HG03103 (cell line): ENCODE measurements around the gene BCAS3.
"Not testable (repeated sequence)": the region's sequence is repeated elsewhere in the genome, so short reads cannot be mapped to it uniquely, and the experiment has no call there.

Experiments used
- ATAC-seq: cut with Tn5 transposase; IDR thresholded peaks from one replicate; pipeline ENCODE4 v1.9.1; 2021; ENCODE audit warnings: low read depth; ENCODE audit not compliant: unreplicated experiment

BCAS3 gene

DNA sequence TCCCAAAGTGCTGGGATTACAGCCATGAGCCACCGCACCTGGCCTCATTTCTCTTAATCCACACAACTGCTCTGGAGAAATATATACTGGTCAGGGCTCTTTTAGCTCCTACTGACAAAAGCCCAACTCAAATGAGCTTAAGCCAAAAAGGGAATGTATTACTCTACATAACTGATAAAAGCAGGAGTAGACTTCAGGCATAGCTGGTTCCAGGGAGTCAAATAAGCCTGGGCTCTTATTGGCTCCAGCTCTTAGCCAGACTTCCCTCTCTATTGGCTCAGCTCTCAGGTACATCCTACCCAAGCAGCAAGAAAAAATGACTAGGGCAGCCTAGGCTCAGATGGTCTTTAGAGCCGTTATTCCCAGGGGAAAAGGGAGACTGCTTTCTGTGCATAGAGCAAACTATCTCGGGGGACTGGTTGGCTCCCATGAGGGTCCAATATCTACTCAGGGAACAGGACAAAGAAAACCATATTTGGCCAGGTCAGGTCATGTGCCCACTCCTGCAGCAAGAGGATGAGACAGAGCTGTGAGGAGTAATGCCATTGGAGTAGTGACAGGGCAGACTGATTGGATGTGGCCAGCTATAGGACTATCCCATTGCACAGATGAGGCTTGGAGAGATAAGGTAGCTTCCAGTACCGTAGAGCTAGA, 743.2 kb downstream of the BCAS3 start:
- no peak for ATAC-seq

DNA sequence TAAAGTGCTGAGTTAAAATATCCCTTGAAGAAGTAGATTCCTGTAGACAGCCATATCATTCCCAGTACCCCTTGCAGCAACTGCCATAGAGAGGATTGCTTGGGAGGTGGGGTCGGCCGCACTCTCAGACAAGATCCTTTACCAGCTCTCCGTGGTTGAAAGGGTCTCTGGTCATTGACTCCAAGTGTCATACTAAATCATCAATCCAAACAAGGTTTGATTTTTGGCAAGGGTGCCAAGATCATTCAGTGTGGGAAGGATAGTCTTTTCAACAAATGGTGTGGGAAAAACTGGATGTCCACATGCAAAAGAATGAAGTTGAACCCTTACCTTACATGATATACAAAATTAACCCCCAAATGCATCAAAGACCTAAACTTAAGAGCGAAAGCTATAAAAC, 743.8 kb downstream of the BCAS3 start:
- no peak for ATAC-seq

DNA sequence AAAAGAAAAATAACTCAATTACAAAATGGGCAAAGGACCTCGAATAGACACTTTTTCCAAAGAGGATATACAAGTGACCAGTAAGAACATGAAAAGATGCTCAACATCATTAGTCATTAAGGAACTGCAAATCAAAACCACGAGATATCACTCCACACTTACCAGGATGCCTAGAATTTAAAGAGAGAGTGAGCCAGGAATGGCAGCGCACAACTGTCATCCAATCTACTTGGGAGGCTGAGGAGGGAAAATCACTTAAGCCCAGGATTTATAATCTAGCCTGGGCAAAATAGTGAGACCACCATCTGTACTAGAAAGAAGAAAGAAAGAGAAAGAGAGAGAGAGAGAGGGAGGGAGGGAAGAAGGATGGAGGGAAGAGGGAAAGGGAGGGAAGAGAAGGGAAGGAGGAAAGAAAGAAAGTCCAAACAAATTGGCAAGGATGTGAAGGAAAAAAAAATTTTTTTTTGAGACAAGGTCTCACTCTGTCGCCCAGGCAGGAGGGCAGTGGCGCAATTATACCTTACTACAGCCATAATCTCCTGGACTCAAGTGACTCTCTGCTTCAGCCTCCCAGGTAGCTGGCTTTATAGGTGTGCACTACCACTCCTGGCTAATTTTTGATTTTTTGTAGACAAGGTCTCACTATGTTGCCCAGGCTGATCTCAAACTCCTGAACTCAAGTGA, 744.6 kb downstream of the BCAS3 start:
- ATAC-seq, result no peak

DNA sequence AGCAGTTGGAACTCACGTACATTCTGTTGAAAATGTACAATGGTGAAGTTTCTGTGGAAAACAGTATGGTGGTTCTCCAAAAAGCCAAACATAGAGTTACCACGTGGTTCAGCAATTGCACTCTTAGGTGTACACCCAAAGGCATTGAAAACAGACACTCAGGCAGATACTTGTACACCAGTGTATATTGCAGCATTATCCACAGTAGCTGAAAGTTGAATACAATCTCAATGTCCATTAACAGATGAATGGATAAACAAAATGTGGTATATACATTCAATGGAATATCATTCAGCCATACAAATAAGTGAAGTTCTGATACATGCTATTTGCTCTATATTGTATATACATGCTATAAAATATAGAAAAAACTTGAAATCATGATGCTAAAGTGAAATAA, 745.2 kb downstream of the BCAS3 start:
- ATAC-seq, result no peak

DNA sequence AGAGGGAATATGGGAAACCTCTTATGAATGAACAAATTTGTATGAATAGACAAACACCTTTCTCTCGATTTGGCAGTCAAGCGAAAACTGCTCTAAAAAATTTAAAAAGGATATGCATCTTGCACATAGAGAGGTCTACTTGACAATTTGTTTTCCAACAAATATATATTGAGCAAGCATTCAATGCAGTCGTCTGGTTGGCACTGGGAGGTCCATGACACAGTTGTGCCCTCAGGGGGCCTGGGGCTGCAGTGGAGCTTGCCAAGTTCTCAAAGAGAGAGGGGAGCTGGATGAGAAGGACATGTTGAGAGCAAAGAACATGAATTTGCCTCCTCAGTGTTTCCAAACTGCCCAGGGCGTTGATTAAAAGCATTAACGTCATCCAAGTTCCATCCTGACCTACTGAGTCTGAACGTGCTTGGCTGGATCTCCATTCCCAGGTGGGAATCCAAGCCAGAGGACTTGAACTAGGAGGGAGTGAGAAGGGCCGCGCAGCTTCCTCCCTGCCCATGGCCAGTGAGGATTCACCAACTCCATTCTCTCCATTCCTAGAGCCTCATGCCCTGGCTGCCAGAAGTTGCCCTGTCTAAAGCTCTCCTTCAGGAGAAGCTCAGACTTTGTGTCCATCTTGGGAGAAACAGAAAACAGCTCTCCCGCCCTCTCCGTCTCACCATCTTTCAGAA, 746.5 kb downstream of the BCAS3 start:
- ATAC-seq, result no peak

DNA sequence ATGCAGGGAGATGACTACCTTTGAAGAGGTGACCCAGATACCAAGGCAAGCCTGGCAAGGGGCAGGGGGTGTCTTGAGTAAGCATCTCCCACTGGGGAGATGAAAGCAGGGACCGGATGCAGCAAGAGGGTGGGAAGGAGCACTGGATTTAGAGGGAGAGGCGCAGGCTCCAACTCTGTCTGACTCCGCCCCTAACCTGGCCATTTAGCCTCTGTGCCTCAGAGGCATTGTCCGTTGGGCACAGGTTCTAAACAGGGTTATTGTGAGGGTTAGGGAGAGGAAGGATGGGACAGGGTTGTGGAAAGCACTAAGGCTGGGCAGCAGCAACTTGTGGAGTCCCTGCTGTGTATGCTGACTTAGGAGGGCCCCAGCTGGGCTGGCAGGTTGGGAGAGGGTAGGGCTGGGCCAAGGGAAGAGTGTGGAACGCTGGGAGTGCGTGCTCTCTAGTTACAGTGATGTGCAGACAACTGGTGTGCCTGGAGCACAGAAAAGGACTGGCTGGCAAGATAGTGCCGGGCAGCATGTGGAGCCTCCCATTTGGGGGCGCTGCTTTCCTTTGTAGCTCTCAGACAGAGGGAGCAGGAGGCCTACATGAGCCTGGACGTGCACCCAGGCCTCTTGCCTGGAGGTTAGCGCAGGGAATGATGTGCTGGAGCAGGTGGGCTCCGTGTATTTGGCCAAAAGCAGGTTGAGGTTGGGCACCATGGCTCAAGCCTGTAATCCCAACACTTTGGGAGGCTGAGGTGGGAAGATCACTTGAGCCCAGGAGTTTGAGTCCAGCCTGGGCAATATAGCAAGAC, 748.2 kb downstream of the BCAS3 start:
- no peak for ATAC-seq

DNA sequence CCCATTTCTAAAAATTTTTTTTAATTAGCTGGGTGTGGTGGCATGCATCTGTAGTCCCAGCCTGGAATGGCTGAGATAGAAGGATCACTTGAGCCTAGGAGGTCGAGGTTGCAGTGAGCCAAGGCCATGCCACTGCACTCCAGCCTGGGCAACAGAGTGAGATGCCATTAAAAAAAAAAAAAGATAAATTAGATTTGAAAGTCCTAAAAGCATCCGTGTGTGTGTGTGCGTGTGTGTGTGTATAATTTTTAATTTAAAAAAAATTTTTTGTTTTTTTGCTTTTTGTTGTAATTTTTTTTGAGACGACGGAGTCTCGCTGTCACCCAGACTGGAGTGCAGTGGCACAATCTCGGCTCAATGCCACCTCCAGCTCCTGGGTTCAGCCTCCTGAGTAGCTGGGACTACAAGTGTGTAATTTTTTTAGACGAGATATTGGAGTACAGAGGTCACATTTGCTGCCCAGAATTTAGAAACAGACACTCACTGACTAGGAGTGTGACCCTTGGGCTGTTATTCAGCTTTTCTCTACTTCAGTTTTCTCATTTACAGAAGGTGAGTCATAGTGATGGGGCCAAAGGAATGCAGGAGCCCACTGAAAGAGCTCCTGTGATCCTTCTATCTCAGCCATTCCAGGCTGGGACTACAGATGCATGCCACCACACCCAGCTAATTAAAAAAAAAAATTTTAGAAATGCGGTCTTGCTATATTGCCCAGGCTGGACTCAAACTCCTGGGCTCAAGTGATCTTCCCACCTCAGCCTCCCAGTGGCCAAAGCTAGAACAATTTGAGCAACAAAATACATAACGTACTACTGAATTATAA, 749.0 kb downstream of the BCAS3 start:
- no peak for ATAC-seq

DNA sequence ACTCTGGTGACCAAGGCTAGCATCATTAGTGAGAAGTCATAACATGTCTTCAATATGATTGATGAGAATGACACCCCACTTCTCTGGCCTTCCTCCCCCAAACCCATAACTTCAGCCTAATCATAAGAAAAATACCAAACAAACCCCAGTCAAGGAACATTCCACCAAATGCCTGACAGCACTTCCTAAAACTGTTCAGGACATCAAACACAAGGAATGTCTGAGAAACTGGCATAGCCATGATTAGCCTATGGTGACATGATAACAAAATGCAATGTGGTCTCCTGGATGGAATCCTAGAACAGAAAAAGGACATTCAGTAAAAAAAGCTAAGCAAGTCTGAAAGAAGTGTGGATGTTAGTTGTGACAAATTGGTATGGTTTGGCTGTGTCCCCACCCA, 749.9 kb downstream of the BCAS3 start:
- ATAC-seq, result no peak

DNA sequence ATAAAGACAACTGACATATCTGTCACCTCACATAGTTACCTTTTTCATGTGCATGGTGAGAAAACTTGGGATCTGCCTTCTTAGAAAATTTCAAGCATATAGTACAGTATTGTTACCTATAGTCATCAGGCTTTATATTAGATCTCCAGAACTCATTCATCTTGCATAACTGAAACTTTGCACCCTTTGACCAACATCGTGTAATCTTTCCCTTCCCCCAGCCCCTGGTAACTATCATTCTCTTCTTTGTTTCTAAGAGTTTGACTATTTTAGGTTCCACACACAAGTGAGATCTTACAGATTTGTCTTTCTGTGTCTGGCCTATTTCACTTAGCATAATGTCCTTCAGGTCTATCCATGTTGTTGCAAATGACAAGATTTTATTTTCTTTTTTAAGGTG, 751.6 kb downstream of the BCAS3 start:
- no peak for ATAC-seq

DNA sequence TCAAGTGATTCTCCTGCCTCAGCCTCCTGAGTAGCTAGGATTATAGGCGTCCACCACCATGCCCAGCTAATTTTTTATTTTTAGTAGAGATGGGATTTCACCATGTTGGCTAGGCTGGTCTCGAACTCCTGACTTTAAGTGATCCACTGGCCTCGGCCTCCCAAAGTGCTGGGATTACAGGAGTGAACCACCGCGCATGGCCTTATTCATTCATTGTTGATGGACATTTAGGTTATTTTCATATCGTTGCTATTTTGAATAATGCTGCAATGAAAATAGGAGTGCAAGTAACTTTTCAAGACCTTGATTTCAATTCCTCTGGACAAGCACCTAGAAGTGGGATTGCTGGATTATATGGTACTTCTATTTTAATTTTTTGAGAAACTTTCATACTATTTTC, 752.2 kb downstream of the BCAS3 start:
- ATAC-seq, result not testable (repeated sequence)

DNA sequence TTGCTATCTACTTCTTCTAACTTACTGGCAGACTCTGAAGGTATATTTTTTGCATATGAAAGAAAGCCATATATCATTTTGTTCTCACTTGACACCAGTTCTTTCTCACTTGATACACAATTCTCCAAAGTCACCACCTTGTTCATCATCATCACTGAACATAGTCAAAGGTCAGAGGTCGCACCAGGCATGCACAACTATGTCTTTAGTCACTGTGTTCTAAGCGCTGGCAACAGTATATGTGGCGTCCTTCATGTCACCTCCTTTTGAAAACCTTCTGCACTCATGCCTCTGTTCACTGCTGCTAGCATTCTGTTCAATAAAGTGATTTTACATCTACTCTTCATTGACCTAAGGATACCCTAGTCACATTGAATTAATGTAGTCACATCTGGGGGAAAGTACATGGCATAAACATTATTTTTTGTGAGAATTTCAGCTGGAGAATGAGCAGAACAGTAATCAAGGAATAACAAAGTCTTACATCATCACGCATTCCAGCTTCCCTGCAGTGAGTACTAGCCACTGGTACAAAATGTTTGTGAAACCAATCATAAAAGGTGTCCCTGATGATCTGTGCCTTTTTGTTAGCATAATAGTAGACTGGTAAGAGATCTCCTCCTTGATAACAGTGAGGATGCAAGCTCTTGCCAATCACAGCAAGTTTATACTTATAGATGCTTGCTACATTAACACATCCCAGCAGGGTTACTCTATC, 754.1 kb downstream of the BCAS3 start:
- no peak for ATAC-seq

DNA sequence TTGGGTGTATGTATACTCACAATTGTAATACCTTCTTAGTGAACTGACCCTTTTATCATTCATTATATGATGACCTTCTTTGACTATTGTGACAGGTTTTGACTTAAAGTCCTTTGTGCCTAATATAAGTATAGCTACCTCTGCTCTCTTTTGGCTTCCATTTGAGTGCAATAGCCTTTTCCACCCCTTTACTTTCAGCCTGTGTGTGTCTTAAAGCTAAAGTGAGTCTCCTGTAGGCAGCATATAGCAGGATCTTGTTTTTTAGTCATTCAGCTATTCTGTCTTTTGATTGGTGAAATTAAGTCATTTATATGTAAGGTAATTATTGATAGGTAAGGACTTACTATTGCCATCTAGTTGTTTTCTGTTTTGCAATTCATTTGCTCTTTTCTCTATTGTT, 758.6 kb downstream of the BCAS3 start:
- ATAC-seq, result no peak

DNA sequence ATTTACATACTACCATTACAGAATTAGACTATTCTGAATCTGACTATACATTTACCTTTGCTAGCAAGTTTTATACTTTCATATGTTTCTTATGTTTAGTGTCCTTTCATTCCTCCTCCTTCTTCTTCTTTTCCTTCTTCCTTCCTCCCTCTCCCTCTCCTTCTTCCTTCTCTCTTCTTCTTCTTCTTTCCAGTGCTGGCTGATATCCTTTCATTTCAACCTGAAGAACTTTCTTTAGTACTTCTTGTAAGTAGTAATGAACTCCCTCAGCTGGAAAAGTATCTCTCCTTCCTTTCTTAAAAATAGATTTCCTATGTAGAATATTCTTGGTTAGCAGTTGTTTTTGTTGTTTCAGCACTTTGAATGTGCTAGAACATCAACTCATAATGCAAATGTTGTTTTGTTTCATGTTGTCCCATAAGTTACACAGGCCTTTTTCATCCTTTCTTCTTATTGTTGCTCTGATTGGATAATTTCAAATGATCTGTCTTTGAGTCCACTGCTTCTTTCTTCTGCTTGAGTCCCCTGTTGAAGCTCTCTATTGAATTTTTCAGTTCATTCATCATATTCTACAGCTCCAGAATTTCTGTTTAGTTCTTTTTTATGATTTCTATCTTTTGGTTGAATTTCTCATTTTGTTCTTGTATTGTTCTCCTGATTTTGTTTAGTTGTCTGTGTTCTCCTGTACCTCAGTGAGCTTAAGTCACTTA, 759.5 kb downstream of the BCAS3 start:
- no peak for ATAC-seq

DNA sequence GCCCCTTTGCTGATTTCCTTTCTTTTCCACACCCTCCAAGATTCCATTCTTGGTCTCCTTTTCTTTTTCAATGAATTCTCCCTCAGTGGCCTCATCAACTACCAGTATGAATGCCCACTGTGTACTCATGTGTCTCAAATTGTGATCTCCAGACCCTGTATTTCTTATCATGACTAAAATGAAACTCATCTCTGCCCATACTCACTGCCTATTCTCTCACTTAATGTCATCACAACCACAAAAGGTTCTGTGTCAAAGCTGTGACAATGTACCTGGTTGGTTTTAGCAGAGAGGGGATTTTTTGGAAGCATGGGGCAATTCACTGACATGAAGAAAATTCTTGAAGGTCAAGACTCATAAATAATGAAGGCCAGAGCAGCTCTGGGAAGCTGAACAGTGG, 763.0 kb downstream of the BCAS3 start:
- no peak for ATAC-seq

DNA sequence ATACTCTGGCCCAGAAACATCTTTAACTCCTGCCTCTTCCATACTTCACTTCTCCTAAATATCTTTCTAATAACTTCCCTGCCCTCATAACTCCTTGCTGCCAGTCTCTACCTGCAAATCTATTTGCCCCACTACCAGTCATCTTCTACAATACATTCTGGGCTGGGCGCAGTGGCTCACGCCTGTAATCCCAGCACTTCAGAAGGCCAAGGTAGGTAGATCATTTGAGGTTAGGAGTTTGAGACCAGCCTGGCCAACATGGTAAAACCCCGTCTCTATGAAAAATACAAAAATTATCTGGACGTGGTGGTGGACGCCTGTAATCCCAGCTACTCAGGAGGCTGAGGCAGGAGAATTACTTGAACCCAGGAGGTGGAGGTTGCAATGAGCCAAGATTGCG, 763.9 kb downstream of the BCAS3 start:
- ATAC-seq, result not testable (repeated sequence)

DNA sequence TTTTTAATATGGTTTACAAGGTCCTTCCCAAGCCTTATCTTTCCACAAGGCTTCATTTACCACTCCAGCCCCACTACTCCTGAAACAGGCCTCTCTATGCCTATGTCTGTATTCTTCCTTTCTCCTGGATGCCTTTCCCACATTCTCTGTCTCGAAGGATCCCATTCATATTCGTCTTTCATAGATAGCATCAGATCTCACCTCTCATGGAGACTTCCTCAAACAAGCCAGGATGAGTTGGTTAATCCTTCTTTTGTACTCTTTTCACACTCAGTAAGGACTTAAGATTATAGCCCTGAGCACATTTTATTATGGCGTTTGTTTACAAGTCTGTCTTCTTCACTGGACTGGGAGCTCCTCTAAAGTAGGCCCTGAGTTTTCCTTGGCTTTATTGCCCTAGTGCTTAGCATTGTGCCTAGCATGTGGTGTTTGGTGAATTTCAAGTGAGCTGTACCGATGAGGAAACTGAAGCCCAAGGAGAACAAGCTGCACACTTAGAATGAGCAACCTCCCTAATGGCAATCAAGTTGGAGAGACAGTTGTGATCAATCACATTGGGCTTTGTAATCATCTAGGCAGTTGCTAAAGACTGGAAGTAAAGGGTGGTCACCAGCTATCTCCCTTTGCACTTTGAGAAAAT, 764.6 kb downstream of the BCAS3 start:
- ATAC-seq, result no peak
